HG02642 (cell line): Measurements from ENCODE around the gene SYT13.
"Not testable (repeated sequence)": the region's sequence is repeated elsewhere in the genome, so short reads cannot be mapped to it uniquely, and the experiment has no call there.

ENCODE experiments used
- ATAC-seq: cut with Tn5 transposase; IDR thresholded peaks from one replicate; pipeline ENCODE4 v1.9.1; 2021; ENCODE audit warnings: mild to moderate bottlenecking; ENCODE audit not compliant: unreplicated experiment, poor library complexity

Gene SYT13

DNA sequence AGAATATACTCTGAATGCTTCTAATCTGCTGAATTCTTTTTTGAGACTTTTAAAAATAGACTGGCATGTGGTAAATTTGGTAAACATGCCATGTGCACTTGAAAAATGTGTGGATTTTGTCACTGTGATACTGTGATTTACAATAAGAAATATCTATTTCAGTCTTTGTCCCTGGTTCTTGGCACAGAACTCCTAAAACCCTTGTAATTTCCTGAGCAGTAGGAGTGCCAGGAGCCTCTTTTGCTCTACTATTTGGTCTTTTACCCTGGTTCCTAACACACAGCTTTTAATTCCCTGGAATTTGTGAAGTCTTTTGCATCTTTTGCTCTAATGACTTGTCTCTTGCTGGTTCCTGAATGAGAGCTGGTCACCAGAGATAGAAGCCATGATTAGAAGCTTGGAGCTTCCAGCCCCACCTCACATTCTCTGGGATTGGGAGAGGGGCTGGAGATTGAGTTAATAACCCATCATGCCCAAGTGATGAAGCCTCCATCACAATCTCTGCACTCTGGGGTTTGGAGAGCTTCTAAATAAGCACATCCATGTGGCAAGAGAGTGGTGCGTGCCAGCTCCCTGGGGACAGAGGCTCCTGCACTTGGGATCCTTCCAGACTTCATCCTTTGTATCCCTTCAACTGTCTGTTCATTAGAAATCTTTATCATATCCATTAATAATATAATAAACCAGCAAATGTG lies 27.2 kb upstream of the SYT13 start:
- no peak for ATAC-seq

DNA sequence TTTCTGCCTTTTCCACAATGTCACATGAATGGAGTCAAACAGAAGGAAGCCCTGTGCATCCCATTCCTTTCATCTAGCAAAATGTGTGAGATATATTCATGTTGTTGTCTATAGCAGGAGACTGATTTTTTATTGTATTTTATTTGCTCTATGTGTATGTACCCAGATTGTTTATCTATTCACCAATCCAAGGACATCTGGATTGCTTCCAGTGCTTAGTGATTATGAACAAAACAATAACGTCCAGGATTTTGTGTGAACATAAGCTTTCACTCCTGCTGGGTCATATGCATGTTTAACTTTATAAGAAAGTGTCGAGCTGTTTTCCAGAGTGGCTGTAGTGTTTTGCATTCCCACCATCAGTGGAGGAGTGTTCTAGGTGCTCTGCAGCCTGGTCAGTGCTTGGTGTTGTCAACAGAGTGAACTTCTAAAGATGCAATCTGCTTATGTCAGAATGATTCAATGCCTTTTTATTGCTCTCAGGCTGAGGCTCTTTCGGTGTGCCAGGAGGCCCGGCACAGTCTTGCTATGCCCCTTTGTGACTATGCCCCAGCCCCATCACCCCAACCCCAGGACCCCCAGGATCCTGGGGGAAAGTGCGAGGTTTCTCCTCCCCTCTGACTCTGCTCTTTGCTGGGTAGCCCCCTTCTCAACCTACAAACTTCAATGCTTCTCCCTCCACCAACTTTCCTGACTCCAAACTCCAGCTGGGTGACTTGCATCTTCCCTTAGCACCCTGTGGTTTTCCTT lies 19.9 kb upstream of the SYT13 start:
- ATAC-seq, result no peak

DNA sequence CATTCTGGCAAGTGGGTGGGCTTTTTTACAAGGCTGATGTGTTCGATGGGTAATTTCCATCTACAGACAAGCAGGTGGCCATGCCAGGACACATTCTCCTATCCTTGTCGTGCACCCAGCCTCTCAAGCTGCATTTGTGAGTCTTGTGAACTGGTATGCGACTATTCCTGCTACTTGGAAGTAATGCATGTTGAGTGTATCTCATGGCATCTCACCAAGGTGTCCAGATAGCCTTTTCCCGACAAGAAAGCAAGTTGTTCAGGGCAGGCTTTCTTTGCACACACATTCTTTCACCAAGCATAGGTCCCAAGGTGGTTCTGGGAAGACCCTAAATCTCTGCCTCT lies 18.8 kb upstream of the SYT13 start:
- no peak for ATAC-seq

DNA sequence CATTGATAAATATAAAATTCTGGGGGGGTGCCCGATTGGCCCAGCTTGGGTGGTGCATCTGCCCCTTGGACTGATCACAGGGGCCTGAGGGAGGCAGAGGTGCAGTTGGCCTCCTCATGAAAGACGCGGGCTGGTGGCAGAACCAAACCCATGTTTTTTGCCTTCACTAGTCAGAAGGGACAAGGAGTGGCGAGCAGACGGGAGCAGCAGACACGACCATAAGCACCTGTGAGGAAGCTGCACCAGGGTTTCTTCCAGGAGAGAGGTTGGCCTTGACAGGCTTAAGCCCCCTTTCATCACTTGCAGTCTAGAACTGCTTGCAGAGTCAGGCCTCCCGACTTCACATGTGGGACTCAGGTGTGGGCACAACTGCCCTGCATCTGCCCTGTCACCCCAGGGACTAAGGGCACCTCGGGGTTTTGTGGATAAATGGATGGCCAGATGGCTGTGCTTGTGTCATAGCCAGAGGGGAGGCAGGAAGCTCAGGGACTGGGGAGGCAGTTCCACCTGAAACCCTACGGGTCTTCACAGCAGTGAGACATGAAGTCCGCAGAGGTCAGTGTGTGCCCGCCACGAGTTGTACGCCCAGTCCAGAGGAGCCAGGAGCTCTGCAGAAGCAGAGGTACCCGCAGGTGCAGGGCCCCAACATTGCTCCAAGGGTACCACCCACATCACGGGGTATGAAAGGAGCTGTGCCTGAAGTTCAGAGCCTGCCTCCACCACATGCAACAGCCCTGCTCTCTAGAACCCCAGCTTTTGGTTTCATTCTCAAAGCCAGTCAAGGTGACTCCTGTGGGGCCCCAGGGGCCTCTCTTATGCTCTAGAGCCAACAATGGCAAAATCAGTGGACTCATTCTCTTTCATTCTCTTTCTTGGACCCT lies 18.2 kb upstream of the SYT13 start:
- no peak for ATAC-seq

DNA sequence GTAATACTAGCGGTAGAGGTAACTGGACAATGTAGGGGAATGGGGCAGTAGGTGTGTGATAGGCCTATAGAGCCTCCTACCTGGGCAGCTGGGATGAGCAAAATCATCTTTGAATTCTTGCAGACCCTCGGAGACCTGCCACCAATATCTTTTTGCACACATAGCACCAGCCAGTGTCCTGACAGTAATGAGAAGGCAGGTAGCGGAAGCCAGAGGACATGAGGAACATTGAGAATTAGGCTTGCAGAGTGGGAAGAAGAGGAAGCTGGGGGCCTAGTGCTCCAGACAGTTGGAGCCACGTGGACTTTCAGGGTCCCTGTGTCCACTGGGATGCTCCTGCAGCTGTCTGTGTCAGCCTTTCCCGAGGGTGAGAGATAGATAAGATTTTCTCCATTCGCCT lies 17.2 kb upstream of the SYT13 start:
- no peak for ATAC-seq

DNA sequence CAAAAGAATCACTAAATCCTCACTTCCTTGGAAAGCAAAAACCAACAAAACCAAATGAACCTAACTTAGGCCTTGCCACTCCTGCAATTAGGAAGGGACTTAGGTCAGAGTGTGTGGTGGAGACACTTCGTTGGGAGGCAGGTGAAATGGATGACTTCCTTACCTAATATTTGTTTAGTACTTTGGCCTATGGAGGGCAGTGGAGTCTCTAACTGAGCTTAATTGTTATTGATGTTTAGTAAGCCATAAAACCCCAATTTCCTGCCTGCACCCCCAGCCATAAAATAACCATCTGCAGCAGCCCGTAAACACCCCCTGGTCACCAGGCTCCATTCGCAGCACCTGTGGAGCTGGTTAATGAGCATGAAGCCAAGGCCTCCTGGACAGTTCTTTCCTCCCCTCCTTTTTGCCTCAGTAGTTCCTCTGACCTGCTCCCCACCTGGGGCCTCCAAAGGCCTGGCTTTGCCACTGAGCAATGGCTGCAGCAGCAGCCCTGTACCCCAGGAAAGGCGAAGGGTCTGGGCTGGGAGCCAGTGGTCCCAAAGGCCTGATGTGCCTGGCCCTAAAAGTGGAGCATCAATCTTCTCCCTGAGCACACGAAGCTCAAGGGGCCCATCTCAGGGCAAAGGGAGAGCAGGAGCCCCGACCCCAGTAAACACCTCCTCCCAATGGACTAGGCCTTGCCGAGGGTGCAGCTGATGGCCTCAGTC lies 15.6 kb upstream of the SYT13 start:
- no peak for ATAC-seq

DNA sequence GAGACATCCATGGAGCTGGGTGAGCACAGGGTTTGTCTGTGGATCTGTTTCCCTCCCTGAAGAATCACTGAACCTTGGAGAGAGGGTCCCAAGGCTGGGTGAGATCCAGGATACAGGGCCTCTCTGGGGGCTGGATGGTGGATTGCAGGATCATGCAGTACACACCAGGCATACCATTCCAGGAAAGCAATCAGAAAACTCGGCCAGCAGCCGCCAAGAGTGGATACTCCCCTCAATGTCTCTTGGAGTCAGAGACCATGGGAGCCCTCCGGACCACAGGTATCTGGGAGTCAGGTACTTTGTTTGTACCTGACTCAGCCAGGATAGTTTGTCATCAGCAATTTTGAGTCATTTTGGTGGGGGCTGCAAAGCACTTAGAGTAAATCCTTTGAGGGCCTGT lies 14.6 kb upstream of the SYT13 start:
- no peak for ATAC-seq

DNA sequence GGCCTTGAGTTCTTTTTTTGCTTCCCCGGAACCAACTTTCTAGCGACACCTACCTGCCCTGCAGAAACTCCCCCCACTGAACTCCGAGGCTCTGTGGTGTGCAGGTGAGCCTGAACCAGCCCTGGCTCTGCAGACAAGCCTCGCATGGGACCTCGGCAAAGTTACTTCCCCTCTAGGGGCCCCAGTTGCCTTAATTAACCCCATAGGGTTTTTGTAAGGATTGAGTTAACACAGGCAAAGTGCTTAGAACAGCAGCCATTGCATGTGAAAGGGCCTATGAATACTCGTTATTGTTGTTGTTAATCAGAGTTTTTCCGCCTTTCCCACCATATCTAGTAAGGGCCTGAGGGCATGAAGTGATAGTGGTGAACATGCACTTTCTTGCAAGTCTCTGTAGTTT lies 12.6 kb upstream of the SYT13 start:
- no peak for ATAC-seq

DNA sequence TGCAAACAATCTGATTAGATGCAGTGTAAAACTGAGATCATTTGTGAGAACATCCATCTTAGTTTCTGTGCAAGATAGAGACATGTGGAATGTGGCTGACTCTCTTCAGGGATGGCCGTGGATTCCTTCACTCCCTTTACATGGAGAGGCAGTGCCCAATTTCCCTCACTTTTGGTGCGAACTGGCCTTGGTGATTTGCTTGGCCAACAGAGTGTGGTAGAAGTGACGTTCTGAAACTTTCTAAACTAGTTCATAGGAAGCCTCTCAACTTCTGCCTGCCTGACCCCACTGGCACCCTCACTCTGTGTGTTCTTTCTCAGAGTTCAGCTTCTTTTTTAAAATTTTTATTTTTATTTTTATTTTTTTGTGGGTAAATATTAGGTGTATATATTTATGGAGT lies 9.9 kb upstream of the SYT13 start:
- no peak for ATAC-seq

DNA sequence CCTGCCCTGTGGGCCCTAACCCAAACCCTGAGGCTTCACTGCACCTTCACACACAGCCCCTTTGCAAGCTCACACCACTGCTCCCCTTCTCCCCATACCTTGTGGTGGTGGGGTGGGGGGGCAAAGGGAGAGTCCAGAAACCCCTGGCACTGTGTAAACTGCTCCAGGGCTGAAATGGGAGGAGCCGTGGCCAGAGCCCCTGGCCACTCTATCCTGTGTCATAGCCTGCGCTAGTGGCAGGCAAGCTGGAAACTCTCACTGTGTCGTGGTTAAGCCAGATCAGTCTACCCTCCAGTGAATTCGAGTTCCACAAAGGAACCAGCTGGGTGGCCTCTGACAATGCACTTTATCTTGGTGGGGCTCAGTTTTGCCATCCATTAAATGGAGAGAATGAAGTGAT lies 8.4 kb upstream of the SYT13 start:
- ATAC-seq, result no peak

DNA sequence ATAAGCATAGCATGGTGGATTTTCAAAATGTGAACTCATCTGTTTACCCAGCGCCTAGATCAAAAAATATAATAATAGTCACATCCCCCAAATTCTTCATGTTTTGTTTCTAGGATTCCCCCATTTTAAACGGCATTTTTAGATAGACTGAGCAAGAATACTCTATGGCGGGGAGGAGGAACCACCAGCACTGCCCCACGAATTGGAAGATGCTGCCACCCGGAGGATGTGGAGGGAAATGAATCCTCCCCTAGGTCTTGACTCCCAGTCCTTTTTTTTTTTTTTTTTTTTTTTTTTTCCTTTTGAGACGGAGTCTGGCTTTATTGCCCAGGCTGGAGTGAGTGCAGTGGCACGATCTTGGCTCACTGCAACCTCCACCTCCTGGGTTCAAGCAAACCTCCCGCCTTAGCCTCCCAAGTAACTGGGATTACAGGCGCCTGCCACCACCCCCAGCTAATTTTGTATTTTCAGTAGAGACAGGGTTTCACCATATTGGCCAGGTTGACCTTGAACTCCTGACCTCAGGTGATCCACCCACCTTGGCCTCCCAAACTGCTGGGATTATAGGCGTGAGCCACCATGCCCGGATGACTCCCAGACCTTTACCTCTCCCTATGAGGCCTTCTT lies 7.5 kb upstream of the SYT13 start:
- not testable (repeated sequence) for ATAC-seq

DNA sequence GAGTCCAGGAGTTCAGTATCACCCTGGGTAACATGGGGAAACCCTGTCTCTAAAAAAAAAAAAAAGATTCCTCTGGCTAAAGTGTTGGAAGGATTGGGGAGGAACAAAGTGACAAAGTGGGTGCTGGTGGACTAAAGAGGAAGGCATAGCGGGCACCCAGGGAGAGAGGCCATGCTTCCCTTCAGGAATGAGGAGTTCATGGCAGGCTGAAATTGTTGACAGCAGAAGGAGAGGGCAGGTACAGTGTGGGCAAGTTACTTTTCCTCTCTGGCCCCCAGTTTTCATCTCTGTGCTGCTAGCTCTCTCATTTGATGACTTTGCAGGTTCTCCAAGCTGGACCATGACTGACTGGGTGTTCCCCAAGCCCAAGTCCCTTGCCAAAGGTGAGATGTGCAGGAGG lies 4.4 kb upstream of the SYT13 start:
- ATAC-seq, result no peak

DNA sequence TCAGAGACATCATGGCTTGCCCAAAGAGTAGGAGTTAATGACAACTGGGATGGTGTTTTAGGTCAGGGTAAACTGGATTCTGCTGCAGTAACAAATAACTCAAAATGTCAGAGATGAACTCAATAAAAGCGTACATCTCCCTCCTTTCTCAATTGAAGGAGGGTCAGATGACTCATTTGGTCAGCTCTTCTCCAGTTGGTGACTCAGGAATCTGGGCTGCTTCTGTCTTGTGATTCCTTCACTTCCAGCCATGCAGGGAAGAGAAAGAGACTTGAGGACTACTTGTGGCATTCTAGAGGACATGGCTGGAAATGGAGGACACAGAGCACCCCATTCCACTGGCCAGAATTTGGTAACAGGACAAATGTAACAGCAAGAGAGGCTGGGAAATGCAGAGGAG lies 3.2 kb upstream of the SYT13 start:
- ATAC-seq, result no peak

DNA sequence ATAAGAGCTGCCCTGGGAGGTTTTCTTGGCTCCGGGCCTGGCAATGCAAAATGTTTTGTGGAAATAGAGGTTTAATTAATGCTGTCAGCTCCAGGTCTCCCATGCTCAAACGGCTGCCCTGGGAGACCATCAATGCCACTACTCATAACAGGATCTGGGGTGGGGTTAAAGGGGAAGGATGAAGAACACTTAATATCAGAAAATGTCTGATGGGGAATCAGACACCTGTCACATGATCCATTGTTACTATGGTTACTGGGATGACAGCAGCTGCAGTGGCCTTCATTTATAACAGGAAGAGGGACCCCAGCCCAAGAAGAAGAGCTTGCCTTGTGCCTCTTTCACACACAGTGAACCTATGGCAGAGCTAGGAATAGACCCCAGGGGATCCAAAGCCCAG lies 2.2 kb upstream of the SYT13 start:
- no peak for ATAC-seq

DNA sequence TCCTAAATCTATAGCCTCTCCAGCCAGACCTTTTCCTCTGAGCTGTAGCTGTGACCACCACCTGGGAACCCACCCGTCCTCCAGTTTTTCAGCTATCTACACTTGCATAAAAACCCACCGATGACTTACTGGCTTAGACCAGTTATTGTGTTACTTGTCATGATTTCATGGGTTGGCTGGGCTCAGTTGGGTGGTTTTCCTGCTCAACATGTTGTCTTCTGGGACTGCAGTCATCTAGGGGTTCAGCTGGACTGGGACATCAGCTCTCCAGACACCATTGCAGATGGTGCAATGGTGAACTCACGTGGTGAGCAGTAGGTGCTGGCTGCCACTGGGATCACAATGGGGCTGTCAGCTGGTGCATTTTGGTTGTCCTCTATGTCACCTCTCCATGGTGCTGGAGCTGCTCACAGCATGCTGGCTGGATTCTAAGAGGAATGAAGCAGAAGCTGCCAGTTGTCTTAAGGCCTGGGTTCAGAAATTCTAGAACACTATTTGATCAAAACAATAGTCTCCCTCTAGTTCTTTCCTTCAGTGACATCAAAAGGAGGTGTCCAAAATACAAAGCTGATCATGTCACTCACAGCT lies 1.3 kb upstream of the SYT13 start:
- no peak for ATAC-seq

DNA sequence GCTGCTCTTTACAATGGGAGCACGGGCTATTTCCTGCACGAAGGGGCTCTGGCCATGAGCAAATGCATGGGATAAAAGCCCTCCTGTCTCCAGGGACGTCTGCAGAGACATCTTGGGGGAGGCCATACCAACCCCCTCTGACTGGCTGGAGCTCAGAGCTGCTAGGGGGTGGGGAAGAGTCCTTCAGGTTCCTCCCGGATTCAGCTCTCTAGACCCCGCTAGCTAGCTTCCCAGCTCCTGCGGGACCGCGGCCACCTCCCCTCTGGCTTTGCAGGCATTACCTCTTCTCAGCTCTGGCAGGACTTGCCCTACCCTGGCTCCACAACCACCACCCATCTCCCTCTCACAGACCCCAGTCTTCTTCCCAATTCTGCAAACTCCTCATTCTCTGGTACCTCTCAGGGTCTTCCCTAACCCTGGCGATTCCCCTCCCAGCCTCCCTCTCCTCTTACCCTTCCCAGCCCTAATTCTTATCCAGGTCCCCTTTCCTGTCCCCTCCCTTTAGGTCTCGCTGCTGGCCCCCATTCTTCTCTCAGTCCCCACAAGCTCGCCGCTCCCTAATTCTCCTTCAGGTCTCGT lies 802 bp downstream of the SYT13 start:
- no peak for ATAC-seq

DNA sequence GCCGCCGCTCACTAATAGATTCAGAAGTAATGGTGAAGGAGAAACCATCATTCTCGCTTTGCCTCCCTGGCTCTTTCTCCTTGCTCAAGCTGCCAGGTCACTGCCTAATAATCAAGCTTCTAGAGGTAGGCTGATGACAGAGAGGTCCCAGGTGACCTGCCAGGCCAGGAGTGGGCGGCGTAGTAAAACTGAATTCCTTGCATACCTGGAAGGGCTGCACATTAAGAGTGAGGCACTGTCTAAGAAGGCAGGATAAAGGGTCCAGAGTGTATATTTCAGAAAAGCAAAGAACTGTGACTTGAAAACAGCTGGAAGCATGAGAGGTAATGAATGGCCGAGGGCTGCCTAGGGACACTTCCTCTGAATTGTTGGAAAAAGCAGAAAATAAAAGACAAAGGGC lies 4.1 kb downstream of the SYT13 start:
- ATAC-seq, result no peak

DNA sequence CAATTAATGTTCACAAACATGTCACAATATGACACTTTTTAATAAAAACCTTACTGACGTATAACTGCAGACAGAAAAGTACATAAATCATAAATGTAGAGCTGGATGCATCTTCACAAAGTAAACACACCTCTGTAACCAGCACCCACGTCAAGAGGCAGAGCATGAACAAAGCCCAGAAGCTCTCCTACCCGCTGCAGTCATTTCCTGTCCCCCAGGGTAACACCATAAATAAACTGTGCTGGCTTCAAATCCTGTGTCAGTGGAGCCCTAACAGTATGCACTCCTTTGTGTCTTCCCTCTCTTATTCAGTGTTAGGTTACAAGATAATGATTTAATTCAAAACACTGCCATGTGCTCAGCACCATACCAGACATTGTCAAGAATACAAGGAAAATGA lies 5.7 kb downstream of the SYT13 start:
- ATAC-seq, result no peak

DNA sequence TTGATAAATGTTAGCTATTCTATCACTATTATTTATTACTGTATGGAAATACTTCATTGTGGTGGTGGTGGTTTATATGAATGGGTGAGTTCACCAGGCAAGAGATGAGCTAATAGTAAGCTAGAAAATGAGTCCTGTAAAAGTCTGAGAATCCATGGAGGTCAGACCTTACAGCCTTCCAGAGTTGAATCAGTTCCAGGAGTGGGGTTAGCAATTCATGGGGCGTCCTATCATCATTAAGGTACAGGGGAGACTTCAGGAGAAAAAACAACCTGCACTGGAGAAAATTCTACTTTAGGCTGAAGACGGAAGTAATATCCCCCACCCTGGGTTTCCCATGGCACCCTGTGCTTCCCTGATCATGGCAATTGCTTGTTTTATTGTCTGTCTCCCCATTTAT lies 6.5 kb downstream of the SYT13 start:
- ATAC-seq, result no peak

DNA sequence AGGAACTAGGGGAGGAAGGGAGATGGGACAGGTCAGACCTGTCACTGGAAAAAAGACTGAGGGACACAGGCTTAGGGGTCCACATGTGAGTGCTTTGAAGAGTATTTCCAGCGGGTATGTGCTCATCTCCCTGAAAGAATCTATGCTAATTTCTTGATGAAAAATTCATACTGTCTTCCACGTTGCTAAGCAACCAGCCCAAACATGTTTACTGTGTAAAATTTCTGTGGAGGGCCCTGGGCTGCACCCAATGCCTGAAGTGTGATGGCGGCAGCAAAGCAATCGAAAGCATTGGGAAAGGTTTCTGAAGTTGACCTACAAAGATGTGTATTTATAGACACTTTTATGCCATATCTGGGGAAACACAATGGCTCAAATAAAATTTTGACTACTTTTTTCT lies 7.4 kb downstream of the SYT13 start:
- no peak for ATAC-seq
